K562 (cell line): Measurements from ENCODE around the gene UFC1. TPM values are rescaled to one million over a fixed set of nuclear protein-coding genes. Genes with fewer than 3 reads are reported as not detected.

ENCODE experiments used
- ADNP ChIP-seq: fragments of 200-800 bp; sonication (Bioruptor generic); IDR thresholded peaks from 2 replicates; pipeline ENCODE4 v1.6.1; 2016; ENCODE audit warnings: missing genetic modification characterization, missing compliant biosample characterization
- ETS1 ChIP-seq: conservative IDR thresholded peaks from 2 replicates; pipeline ENCODE4 v1.6.1; 2011; ENCODE audit warnings: low read depth, mild to moderate bottlenecking, low read length; ENCODE audit not compliant: control insufficient read depth
- GATAD2B ChIP-seq: fragments of 450-650 bp; IDR thresholded peaks from 2 replicates; pipeline ENCODE4 v1.6.1; 2017; ENCODE audit warnings: mild to moderate bottlenecking, borderline replicate concordance
- HNRNPLL ChIP-seq: fragments of 200-400 bp; formaldehyde crosslinking; IDR thresholded peaks from 2 replicates; pipeline ENCODE4 v1.6.1; 2017; ENCODE audit warnings: low read length, low read depth, mild to moderate bottlenecking; ENCODE audit not compliant: poor library complexity, severe bottlenecking
- MED1 ChIP-seq: sonication (generic); formaldehyde crosslinking; IDR thresholded peaks from 2 replicates; pipeline ENCODE4 v1.8.1; 2023; ENCODE audit warnings: missing genetic modification reagents, borderline replicate concordance
- PHF21A ChIP-seq: fragments of 450-650 bp; IDR thresholded peaks from 2 replicates; pipeline ENCODE4 v1.6.1; 2017; ENCODE audit warnings: low read depth, borderline replicate concordance
- PRDM10 ChIP-seq: fragments of 450-650 bp; IDR thresholded peaks from 2 replicates; pipeline ENCODE4 v1.6.1; 2018; ENCODE audit not compliant: partially characterized antibody
- PRMT5 ChIP-seq: sonication (generic); formaldehyde crosslinking; IDR thresholded peaks from 2 replicates; pipeline ENCODE4 v1.5.0; 2020; ENCODE audit warnings: missing genetic modification reagents
- RBM17 ChIP-seq: fragments of 200-400 bp; formaldehyde crosslinking; IDR thresholded peaks from 2 replicates; pipeline ENCODE4 v1.6.1; 2017; ENCODE audit warnings: low read depth, mild to moderate bottlenecking, low read length, borderline replicate concordance
- SMAD4 ChIP-seq: fragments of 250-450 bp; sonication (Bioruptor Pico); conservative IDR thresholded peaks from 2 replicates; pipeline ENCODE4 v1.8.0; 2021; ENCODE audit warnings: inconsistent platforms, mild to moderate bottlenecking, moderate library complexity
- SRSF3 ChIP-seq: fragments of 200-400 bp; formaldehyde crosslinking; IDR thresholded peaks from 2 replicates; pipeline ENCODE4 v1.6.1; 2016; ENCODE audit warnings: mild to moderate bottlenecking, low read length, moderate library complexity; ENCODE audit not compliant: insufficient read depth
- TFE3 ChIP-seq: fragments of 450-650 bp; formaldehyde crosslinking; IDR thresholded peaks from 2 replicates; pipeline ENCODE4 v1.4.0; 2020; ENCODE audit warnings: mild to moderate bottlenecking, mixed read lengths
- TSHZ1 ChIP-seq: fragments of 250-450 bp; sonication (Bioruptor Pico); IDR thresholded peaks from 2 replicates; pipeline ENCODE4 v1.4.0; 2020; ENCODE audit warnings: mild to moderate bottlenecking, moderate library complexity
- ZFP91 ChIP-seq: sonication (generic); formaldehyde crosslinking; IDR thresholded peaks from 2 replicates; pipeline ENCODE4 v1.8.0; 2022; ENCODE audit warnings: mild to moderate bottlenecking, missing genetic modification reagents
- polyA plus RNA-seq, 8 experiments: library from polyadenylated mRNA; depleted of rRNA in 4 of 8; stranded (reverse) in 5 of 8; unstranded in 3 of 8; fragments of >200 nt; fragmentation: Nextera tagmentation in 2 of 8; fragmentation: Illumina TruSeq in 1 of 8; extraction: Ambion mirVana in 2 of 8; extraction: Trizol in 1 of 8; gene quantifications; 2 replicates each; pipeline versions ENCODE4 v1.2.1 to v1.2.3, GENCODE V29; 2011 to 2014; ENCODE audit warnings: inconsistent platforms in 1 of 8, missing spikeins in 1 of 8
- total RNA-seq, 7 experiments: library from RNA; depleted of rRNA in 6 of 7; stranded (reverse); fragments of >200 nt in 6 of 7; fragmentation: Illumina TruSeq in 2 of 7; extraction: Trizol in 2 of 7; gene quantifications; 2 replicates each; pipeline versions ENCODE4 v1.2.1 to v1.2.3, GENCODE V29; 2011 to 2021; ENCODE audit warnings: low replicate concordance in 1 of 7

UFC1 gene
- total and polyA plus RNA-seq, 9 of the 15 experiments (the other 6 are each of a cell fraction or from before 2014, with no cell fraction given), result 92.8 to 220 (median 161) TPM

- TF ChIP-seq PRDM10, result no peak
- TF ChIP-seq TFE3 (CRISPR knock-in tag), result no peak
- TF ChIP-seq TSHZ1 (CRISPR knock-in tag), result no peak
- no peak for TF ChIP-seq SMAD4 (CRISPR knock-in tag)
- TF ChIP-seq MED1 (CRISPR knock-in tag), result no peak
- no peak for TF ChIP-seq ADNP (tag)
- peak; percentile 50; the same call in 1 of the 2 replicates for TF ChIP-seq ETS1
- TF ChIP-seq PHF21A, result no peak
- TF ChIP-seq GATAD2B, result no peak
- no peak for TF ChIP-seq SRSF3
- no peak for TF ChIP-seq RBM17
- TF ChIP-seq PRMT5 (CRISPR knock-in tag), result no peak
- no peak for TF ChIP-seq HNRNPLL
- no peak for TF ChIP-seq ZFP91 (CRISPR knock-in tag)
Measured at GRCh38 chr1:161166669-161167548, 13.1 kb downstream of the UFC1 start (continued).
